Transverse colon (tissue), 4 donors: ENCODE results near the gene OAT. TPM values are rescaled to one million over a fixed set of nuclear protein-coding genes. Genes with fewer than 3 reads are reported as not detected.

ENCODE experiments used
- DNase-seq: peaks from one replicate; pipeline ENCODE4 v3.0.0-alpha.2; 2019
- H3K27ac ChIP-seq, 4 donors: fragments of 200-600 bp; sonication (generic); 2 replicates each; pipeline ENCODE4 v1.5.1; 2016 to 2018; ENCODE audit warnings: inconsistent platforms in 4 of 4
- H3K27me3 ChIP-seq: fragments of 200-600 bp; sonication (generic); 2 replicates; pipeline ENCODE4 v1.5.1; 2017; ENCODE audit warnings: inconsistent platforms
- H3K36me3 ChIP-seq, 4 donors: fragments of 200-600 bp; sonication (generic); 2 replicates each; pipeline ENCODE4 v1.5.1; 2017 to 2019; ENCODE audit warnings: inconsistent platforms in 4 of 4
- H3K4me1 ChIP-seq, 4 donors: fragments of 200-600 bp; sonication (generic); 2 replicates each; pipeline ENCODE4 v1.5.1; 2017 to 2020; ENCODE audit warnings: inconsistent platforms in 4 of 4
- H3K4me3 ChIP-seq, 4 donors: fragments of 200-600 bp; sonication (generic); 1 replicate in 1 of 4; 2 replicates in 3 of 4; pipeline versions ENCODE4 v1.5.1 to v1.6.1; 2017 to 2019; ENCODE audit warnings: inconsistent platforms in 4 of 4
- H3K9me3 ChIP-seq, 2 donors: fragments of 200-600 bp; sonication (generic); 2 replicates each; pipeline ENCODE4 v1.5.1; 2017 to 2019; ENCODE audit warnings: inconsistent platforms in 2 of 2
- EP300 ChIP-seq: sonication (generic); formaldehyde crosslinking; IDR thresholded peaks from one replicate; pipeline ENCODE4 v1.6.1; 2017; ENCODE audit warnings: antibody characterized with exemption, low read depth
- POLR2A ChIP-seq: fragments of 450-650 bp; IDR thresholded peaks from one replicate; pipeline ENCODE4 v1.6.1; 2016; ENCODE audit warnings: antibody characterized with exemption, mild to moderate bottlenecking, moderate library complexity
- POLR2AphosphoS5 ChIP-seq, 3 donors: sonication (generic); formaldehyde crosslinking; IDR thresholded peaks; one replicate each; pipeline ENCODE4 v1.6.1; 2016; ENCODE audit warnings: antibody characterized with exemption in 3 of 3
- WGBS, 2 donors: methylation state at CpG; one replicate each; pipeline ENCODE4 v1.1.5; 2018; ENCODE audit warnings: low coverage in 1 of 2; 5-methylcytosine and 5-hydroxymethylcytosine counted together
- in situ Hi-C, 4 donors: fragments of 200-750 bp; cut with MboI; loops; one replicate each; pipeline versions ENCODE4 v1.15.0 to v1.15.1; 2017; ENCODE audit warnings: low sequenced_read_pairs in 3 of 4, low pct_ligation_motif_present in 1 of 4, low pct_unique_long_range_greater_than_20kb in 1 of 4
- intact Hi-C: fragments of 100-400 bp; cut with DNase I; formaldehyde crosslinking; loops from one replicate; pipeline ENCODE4 v1.15.1; 2023; ENCODE audit warnings: low total_unique reads
- total RNA-seq, 4 donors: library from RNA; depleted of rRNA; stranded (reverse); fragments of >200 nt; gene quantifications; one replicate each; pipeline ENCODE4 v1.1.0, GENCODE V29; 2016
- TF ChIP-seq, protein P1 (sequence below), 5 experiments: fragments of 200-600 bp in 3 of 5; fragments of 450-650 bp in 2 of 5; sonication (generic) in 3 of 5; IDR thresholded peaks; 1 replicate in 2 of 5; 2 replicates in 3 of 5; pipeline ENCODE4 v1.5.1; 2016 to 2017; ENCODE audit warnings: antibody characterized with exemption in 5 of 5, inconsistent platforms in 3 of 5, mild to moderate bottlenecking in 2 of 5, moderate library complexity in 1 of 5

OAT gene
- total RNA-seq, 4 donors from 2014 or later = 22.1 to 89.3 (median 60.9) TPM

- no peak for TF ChIP-seq POLR2AphosphoS5 (IDR thresholded peaks at IDR 0.05)
- no peak for TF ChIP-seq POLR2A
- TF ChIP-seq, protein P1, sequence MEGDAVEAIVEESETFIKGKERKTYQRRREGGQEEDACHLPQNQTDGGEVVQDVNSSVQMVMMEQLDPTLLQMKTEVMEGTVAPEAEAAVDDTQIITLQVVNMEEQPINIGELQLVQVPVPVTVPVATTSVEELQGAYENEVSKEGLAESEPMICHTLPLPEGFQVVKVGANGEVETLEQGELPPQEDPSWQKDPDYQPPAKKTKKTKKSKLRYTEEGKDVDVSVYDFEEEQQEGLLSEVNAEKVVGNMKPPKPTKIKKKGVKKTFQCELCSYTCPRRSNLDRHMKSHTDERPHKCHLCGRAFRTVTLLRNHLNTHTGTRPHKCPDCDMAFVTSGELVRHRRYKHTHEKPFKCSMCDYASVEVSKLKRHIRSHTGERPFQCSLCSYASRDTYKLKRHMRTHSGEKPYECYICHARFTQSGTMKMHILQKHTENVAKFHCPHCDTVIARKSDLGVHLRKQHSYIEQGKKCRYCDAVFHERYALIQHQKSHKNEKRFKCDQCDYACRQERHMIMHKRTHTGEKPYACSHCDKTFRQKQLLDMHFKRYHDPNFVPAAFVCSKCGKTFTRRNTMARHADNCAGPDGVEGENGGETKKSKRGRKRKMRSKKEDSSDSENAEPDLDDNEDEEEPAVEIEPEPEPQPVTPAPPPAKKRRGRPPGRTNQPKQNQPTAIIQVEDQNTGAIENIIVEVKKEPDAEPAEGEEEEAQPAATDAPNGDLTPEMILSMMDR (IDR thresholded peaks at IDR 0.05) = no peak
- no peak for TF ChIP-seq EP300
- WGBS, 2 donors = 21% methylated on average over 5 of the region's 5 CpGs; no CpG with 5 or more reads in 1 of the 2 donors
- H3K4me3 ChIP-seq = no peak overlapping the region
- in situ Hi-C loops = no loop called here
- intact Hi-C loops = no loop called here
- peaks cover 100% of the 10 kb centered on the region for H3K27me3 ChIP-seq
- DNase-seq = no peak
- H3K36me3 ChIP-seq = no peaks in the 10 kb centered on the region
- peaks cover 11 to 34% (median 24%) of the 10 kb centered on the region in 4 donors for H3K4me1 ChIP-seq
- no peaks in the 10 kb centered on the region for H3K9me3 ChIP-seq
- no peak overlapping the region for H3K27ac ChIP-seq
These were observed 32.0 kb upstream of the OAT start for GRCh38 chr10:124450783-124451057.

GRCh38 chr10:124450012-124450782 lies 31.5 kb upstream of the OAT start, which contains the start of gene NKX1-2:
Gene NKX1-2, minus strand, starts transcription at chr10:124450035. Its CDS starts 92 bp downstream, at chr10:124449943.
- in situ Hi-C loops (no loop called here), intact Hi-C loops (no loop called here)
- Histone ChIP-seq H3K4me3 (peak within 1 kb of the TSS in 2 of 4 donors; percentile 15 to 26), H3K36me3 (no peaks in the 10 kb centered on the region), H3K27me3 (peaks cover 100% of the 10 kb centered on the region), H3K27ac (no peak within 1 kb of the TSS), H3K4me1 (peaks cover 11 to 34% (median 24%) of the 10 kb centered on the region in 4 donors), H3K9me3 (no peaks in the 10 kb centered on the region)
- TF ChIP-seq, protein P1 (IDR thresholded peaks at IDR 0.05) = no peak
- TF ChIP-seq POLR2A (no peak), EP300 (no peak), POLR2AphosphoS5 (IDR thresholded peaks at IDR 0.05) (no peak)
- no peak for DNase-seq
- WGBS, 2 donors = 3% methylated on average over 27 of the region's 57 CpGs; no CpG with 5 or more reads in 1 of the 2 donors

- in situ Hi-C loops = no loop called here
- Histone ChIP-seq H3K27me3 (peaks cover 100% of the 10 kb centered on the region), H3K27ac (no peak overlapping the region), H3K4me1 (peaks cover 11 to 34% (median 24%) of the 10 kb centered on the region in 4 donors), H3K9me3 (no peaks in the 10 kb centered on the region), H3K4me3 (peak overlapping the region in 2 of 4 donors; percentile 15 to 26), H3K36me3 (no peaks in the 10 kb centered on the region)
- 7% methylated on average over 46 of the region's 59 CpGs; no CpG with 5 or more reads in 1 of the 2 donors for WGBS, 2 donors
- DNase-seq = no peak
- TF ChIP-seq EP300 (no peak), POLR2A (no peak), POLR2AphosphoS5 (IDR thresholded peaks at IDR 0.05) (no peak)
- TF ChIP-seq, protein P1 (IDR thresholded peaks at IDR 0.05) = no peak
- intact Hi-C loops = no loop called here
These were observed 30.7 kb upstream of the OAT start for GRCh38 chr10:124449170-124450011.

DNA sequence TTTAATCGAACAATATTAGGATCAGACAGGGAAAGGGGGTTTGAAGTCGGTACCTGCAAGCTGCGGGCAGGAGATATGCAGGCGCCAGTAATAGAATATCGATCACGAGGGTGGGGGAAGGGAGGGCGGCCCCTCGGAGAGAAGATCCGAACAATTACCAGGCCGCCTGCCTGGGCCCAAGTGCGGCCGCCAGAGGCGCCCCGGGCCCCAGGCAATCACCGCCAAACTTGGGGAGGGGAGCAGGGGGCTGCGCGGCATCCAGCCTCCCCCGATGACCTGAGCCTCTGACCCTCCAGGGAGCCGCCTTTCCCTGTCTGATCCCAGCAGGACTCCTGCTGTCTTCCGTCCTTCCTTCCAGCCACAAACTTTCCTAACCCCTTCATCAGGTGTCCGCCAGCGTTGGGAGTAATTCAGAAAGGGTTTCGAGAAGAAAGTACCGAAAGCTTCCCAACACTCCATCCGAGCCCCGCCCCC lies 30.0 kb upstream of the OAT start:
- in situ Hi-C loops = no loop called here
- peaks cover 11 to 34% (median 24%) of the 10 kb centered on the region in 4 donors for H3K4me1 ChIP-seq
- H3K36me3 ChIP-seq = no peaks in the 10 kb centered on the region
- no peaks in the 10 kb centered on the region for H3K9me3 ChIP-seq
- intact Hi-C loops = no loop called here
- no peak for DNase-seq
- H3K27ac ChIP-seq = no peak overlapping the region
- H3K27me3 ChIP-seq = peaks cover 100% of the 10 kb centered on the region
- WGBS, 2 donors = 6% methylated on average over 26 of the region's 26 CpGs; no CpG with 5 or more reads in 1 of the 2 donors
- no peak overlapping the region for H3K4me3 ChIP-seq
- TF ChIP-seq, protein P1 (IDR thresholded peaks at IDR 0.05) = no peak
- TF ChIP-seq POLR2AphosphoS5 (IDR thresholded peaks at IDR 0.05) (no peak), POLR2A (no peak), EP300 (no peak)
